ENCODE results near the gene SUPT3H.

DNA sequence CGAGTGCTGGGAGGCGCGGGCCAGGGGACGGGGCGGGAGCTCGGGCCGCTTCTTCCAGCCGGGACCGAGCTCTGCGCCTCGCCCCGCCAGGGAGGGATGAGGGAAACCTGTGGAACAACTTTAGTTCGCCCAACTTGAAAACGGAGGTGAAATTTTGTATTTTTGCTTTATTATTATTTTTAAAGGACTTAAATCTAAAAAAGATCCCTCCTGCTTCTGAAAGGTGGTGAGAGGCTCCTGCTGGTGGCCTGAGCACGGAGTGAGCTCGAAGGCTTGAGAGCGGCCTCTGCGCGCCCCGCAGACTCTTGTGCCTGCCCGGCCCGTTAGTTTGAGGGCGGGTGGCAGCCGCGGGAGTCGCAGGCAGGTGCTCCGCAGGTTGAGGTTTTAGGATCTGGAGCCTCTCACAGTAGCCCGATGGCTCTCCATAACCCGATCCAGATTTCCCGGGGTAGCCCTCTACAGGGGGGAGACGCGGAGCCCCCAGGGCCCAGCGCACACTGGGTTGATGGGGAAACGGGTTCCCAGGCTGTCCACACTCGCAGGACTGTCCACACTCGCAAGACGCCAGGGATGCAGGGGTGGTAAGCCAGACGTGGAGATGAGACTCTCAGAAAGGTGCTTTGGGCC is 46.2 kb upstream of the SUPT3H start:
- TF ChIP-seq, protein P1, sequence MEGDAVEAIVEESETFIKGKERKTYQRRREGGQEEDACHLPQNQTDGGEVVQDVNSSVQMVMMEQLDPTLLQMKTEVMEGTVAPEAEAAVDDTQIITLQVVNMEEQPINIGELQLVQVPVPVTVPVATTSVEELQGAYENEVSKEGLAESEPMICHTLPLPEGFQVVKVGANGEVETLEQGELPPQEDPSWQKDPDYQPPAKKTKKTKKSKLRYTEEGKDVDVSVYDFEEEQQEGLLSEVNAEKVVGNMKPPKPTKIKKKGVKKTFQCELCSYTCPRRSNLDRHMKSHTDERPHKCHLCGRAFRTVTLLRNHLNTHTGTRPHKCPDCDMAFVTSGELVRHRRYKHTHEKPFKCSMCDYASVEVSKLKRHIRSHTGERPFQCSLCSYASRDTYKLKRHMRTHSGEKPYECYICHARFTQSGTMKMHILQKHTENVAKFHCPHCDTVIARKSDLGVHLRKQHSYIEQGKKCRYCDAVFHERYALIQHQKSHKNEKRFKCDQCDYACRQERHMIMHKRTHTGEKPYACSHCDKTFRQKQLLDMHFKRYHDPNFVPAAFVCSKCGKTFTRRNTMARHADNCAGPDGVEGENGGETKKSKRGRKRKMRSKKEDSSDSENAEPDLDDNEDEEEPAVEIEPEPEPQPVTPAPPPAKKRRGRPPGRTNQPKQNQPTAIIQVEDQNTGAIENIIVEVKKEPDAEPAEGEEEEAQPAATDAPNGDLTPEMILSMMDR (IDR thresholded peaks at IDR 0.05), result no peak
- TF ChIP-seq POLR2A (IDR thresholded peaks at IDR 0.05), result no peak

Data from right lobe of liver (tissue), 4 donors.